Measurements from ENCODE around the gene GNG4.
"Not testable (repeated sequence)": the region's sequence is repeated elsewhere in the genome, so short reads cannot be mapped to it uniquely, and the experiment has no call there.

Gene GNG4

DNA sequence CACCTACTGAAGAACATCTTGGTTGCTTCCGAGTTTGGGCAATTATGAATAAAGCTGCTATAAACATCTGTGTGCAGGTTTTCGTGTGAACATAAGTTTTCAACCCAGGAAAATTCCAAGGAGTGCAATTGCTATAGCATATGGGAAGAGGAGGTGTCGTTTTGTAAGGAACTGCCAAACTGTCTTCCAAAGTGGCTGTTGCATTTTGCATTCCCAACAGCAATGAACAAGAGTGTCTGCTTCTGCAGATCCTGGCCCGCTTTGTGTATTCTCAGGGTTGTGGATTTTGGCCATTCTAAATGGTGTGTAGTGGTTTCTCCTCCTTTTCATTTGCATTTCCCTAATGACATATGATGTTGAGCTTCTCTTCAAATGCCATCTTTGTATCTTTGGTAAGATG, 23.8 kb downstream of the GNG4 start:
- DNase-seq, result no peak
- no peaks in the 10 kb centered on the region for H3K27me3 ChIP-seq (replicated peaks)
- H3K4me3 ChIP-seq (ENCODE audit: low read depth, low read length), result no peak overlapping the region
- TF ChIP-seq, protein P1, sequence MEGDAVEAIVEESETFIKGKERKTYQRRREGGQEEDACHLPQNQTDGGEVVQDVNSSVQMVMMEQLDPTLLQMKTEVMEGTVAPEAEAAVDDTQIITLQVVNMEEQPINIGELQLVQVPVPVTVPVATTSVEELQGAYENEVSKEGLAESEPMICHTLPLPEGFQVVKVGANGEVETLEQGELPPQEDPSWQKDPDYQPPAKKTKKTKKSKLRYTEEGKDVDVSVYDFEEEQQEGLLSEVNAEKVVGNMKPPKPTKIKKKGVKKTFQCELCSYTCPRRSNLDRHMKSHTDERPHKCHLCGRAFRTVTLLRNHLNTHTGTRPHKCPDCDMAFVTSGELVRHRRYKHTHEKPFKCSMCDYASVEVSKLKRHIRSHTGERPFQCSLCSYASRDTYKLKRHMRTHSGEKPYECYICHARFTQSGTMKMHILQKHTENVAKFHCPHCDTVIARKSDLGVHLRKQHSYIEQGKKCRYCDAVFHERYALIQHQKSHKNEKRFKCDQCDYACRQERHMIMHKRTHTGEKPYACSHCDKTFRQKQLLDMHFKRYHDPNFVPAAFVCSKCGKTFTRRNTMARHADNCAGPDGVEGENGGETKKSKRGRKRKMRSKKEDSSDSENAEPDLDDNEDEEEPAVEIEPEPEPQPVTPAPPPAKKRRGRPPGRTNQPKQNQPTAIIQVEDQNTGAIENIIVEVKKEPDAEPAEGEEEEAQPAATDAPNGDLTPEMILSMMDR (IDR thresholded peaks at IDR 0.05; ENCODE audit: low read depth, low read length, missing control alignments), result no peak
- no peaks in the 10 kb centered on the region for H3K36me3 ChIP-seq (replicated peaks)
- in situ Hi-C loops (cut with HindIII; ENCODE audit: low pct_ligation_motif_present, low sequenced_read_pairs), result no loop called here
- H3K27ac ChIP-seq, result no peak overlapping the region

DNA sequence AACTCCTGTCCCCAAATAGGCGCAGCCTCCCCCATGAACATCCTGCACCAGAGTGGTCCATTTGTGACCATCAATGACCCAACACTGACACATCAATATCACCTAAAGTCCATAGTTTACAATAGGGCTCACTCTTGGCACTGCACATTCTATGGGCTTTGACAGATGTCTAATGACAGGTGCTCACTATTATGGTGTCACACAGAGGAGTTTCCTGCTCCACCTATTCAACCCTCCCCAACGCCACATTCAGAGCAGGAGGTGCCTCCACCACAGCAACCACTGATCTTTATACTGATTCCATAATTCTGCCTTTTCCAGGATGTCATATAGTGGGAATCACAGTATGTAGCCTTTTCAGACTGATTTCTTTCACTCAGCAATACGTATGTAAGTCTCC, 24.2 kb downstream of the GNG4 start:
- no peak overlapping the region for H3K4me3 ChIP-seq (ENCODE audit: low read depth, low read length)
- DNase-seq, result no peak
- H3K36me3 ChIP-seq (replicated peaks), result no peaks in the 10 kb centered on the region
- no peaks in the 10 kb centered on the region for H3K27me3 ChIP-seq (replicated peaks)
- in situ Hi-C loops (cut with HindIII; ENCODE audit: low pct_ligation_motif_present, low sequenced_read_pairs), result no loop called here
- no peak overlapping the region for H3K27ac ChIP-seq
- TF ChIP-seq, protein P1 (IDR thresholded peaks at IDR 0.05; ENCODE audit: low read depth, low read length, missing control alignments), result no peak

DNA sequence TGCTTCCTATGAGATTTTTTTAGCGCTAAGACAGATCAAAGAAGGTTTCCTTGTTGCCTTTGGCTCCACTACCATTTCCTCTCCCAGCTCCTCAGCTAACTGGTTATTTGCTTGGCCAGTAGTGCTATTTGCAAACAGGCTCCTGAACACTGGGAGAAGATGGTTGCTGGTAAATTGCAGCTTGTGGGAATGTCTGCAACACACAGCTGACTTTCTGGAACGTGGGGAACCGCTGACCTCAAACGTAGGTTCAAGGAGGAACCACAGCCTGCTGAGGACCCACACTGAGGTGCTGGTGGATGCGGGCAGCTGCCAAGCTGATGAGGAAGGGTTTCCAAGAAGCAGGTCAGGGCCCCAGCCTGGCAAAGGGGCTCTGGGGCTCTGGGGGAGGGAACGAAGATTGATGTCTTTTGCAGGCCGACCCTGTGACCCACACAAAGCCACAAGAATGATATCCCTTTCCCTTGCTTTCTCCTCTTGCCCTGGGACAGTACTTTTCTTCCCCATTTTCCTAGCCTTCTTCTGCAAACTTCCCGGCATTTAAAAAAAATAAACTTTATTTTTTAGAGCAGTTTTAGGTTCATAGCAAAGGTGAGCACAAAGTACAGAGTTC, 24.8 kb downstream of the GNG4 start:
- Histone ChIP-seq H3K27ac (no peak overlapping the region), H3K36me3 (replicated peaks) (no peaks in the 10 kb centered on the region), H3K4me3 (ENCODE audit: low read depth, low read length) (no peak overlapping the region), H3K27me3 (replicated peaks) (no peaks in the 10 kb centered on the region)
- in situ Hi-C loops (cut with HindIII; ENCODE audit: low pct_ligation_motif_present, low sequenced_read_pairs), result no loop called here
- TF ChIP-seq, protein P1 (IDR thresholded peaks at IDR 0.05; ENCODE audit: low read depth, low read length, missing control alignments), result no peak
- peak; percentile 46 for DNase-seq

DNA sequence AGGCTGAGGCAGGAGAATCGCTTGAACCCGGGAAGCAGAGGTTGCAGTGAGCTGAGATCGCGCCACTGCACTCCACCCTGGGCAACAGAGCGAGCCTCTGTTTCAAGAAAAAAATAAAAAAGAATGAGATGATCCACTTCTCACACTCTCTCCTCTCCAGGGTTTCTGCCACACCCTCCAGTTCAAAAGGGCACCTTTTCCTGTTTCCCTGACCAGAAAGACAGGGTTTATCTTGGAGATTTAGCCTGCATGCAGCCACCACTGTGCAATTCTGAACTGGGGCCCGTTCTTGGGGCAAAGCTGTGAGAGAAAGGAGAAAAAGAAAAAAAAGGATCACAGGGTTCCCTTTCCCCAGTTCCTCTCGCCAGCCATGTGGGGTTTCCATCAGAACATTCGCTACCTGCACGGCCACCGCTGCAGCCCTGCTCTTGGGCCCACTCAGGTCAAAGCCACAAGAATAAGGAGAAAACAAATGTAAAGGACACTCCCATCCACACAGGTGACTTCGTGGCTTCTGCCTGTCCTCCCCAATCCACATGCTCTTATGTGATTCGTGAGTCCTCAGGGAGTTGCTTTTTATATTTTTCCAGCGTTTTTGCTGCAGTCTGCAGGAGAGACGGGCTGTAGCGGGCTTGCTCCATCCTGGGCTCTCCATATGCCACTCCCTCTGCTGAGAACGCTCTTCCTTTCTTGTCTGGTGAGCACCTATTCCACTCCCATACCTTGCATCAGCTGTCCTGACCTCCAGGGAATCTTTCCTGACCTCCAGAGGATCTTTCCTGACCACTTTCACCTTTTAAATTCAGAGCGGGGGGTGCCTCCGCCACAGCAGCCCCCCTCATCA, 26.4 kb downstream of the GNG4 start:
- H3K27ac ChIP-seq, result no peak overlapping the region
- H3K4me3 ChIP-seq (ENCODE audit: low read depth, low read length), result no peak overlapping the region
- TF ChIP-seq, protein P1 (IDR thresholded peaks at IDR 0.05; ENCODE audit: low read depth, low read length, missing control alignments), result no peak
- in situ Hi-C loops (cut with HindIII; ENCODE audit: low pct_ligation_motif_present, low sequenced_read_pairs), result no loop called here
- no peaks in the 10 kb centered on the region for H3K27me3 ChIP-seq (replicated peaks)
- no peaks in the 10 kb centered on the region for H3K36me3 ChIP-seq (replicated peaks)
- DNase-seq, result no peak

DNA sequence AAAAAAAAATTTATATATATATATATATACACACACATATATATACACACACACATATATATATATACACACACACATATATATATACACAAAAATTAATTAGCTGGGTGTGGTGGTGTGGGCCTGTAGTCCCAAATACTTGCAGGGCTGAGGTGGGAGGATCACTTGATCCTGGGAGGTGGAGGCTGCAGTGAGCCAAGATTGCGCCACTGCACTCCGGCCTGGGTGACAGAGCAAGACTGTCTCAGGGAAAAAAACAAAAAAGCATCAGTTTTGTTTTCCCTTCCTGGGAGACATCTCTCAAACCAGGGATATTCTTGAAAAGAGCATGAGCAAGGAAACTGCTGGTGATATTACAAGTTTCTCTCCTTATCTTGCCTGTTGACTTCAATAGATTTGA, 30.4 kb downstream of the GNG4 start:
- DNase-seq; H3K27ac ChIP-seq; H3K27me3 ChIP-seq (replicated peaks); H3K36me3 ChIP-seq (replicated peaks); H3K4me3 ChIP-seq (ENCODE audit: low read depth, low read length); in situ Hi-C loops (cut with HindIII; ENCODE audit: low pct_ligation_motif_present, low sequenced_read_pairs): not testable (repeated sequence)

DNA sequence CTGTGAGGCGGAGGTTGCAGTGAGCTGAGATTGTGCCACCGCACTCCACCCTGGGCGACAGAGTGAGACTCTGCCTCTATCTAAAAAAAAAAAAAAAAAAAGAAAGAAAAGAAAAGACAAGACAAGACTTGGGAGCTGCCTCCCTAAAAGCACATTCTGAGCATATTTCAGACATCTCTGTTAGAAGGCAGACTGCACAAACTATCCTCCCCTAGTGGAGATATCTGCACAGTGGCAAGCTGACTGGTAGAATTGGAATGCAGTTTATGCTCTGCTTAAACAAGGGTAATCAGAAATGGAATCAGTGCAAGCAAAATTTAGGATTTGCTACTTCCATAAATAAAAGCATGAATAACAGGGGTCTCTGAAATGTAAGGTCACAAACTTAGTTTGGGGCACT, 31.8 kb downstream of the GNG4 start:
- DNase-seq, result peak; percentile 62
- Histone ChIP-seq H3K36me3 (replicated peaks) (no peaks in the 10 kb centered on the region), H3K27me3 (replicated peaks) (no peaks in the 10 kb centered on the region), H3K4me3 (ENCODE audit: low read depth, low read length) (no peak overlapping the region), H3K27ac (no peak overlapping the region)
- TF ChIP-seq, protein P1 (IDR thresholded peaks at IDR 0.05; ENCODE audit: low read depth, low read length, missing control alignments), result peak; percentile 69
- in situ Hi-C loops (cut with HindIII; ENCODE audit: low pct_ligation_motif_present, low sequenced_read_pairs), result no loop called here
